HepG2 (cell line): ENCODE results near the gene ST13. TPM values are rescaled to one million over a fixed set of nuclear protein-coding genes. Genes with fewer than 3 reads are reported as not detected.

Source experiments
- AGO1 ChIP-seq: fragments of 200-400 bp; formaldehyde crosslinking; IDR thresholded peaks from 2 replicates; pipeline ENCODE4 v1.6.1; 2017; ENCODE audit warnings: mild to moderate bottlenecking, low read depth, low read length, moderate library complexity; ENCODE audit not compliant: poor library complexity, severe bottlenecking
- ARNT2 ChIP-seq: sonication (generic); formaldehyde crosslinking; IDR thresholded peaks from 2 replicates; pipeline ENCODE4 v1.8.0; 2022; ENCODE audit warnings: mild to moderate bottlenecking, low read depth, missing genetic modification reagents, moderate library complexity
- HDAC1 ChIP-seq: sonication (generic); formaldehyde crosslinking; IDR thresholded peaks from 2 replicates; pipeline ENCODE4 v1.5.1; 2020; ENCODE audit warnings: mild to moderate bottlenecking, missing genetic modification reagents
- KMT2B ChIP-seq: IDR thresholded peaks from 2 replicates; pipeline ENCODE4 v1.6.1; 2016; ENCODE audit warnings: missing genetic modification reagents, missing compliant biosample characterization
- PCBP1 ChIP-seq: fragments of 200-400 bp; formaldehyde crosslinking; IDR thresholded peaks from 2 replicates; pipeline ENCODE4 v1.6.1; 2017; ENCODE audit warnings: mild to moderate bottlenecking, low read depth, low read length, borderline replicate concordance
- RAD21 ChIP-seq: fragments of 450-650 bp; formaldehyde crosslinking; IDR thresholded peaks from 2 replicates; pipeline ENCODE4 v1.5.0; 2020; ENCODE audit warnings: mild to moderate bottlenecking
- SNAI1 ChIP-seq: sonication (generic); formaldehyde crosslinking; IDR thresholded peaks from 2 replicates; pipeline ENCODE4 v1.5.0; 2020; ENCODE audit warnings: mild to moderate bottlenecking, missing genetic modification reagents, borderline replicate concordance
- ZFY ChIP-seq: sonication (generic); formaldehyde crosslinking; IDR thresholded peaks from 2 replicates; pipeline ENCODE4 v1.4.0; 2020; ENCODE audit warnings: missing genetic modification reagents
- ZNF205 ChIP-seq: IDR thresholded peaks from 2 replicates; pipeline ENCODE4 v1.6.1; 2018; ENCODE audit warnings: missing biosample characterization, missing genetic modification reagents
- ZNF225 ChIP-seq: sonication (generic); formaldehyde crosslinking; IDR thresholded peaks from 2 replicates; pipeline ENCODE4 v1.4.0; 2020; ENCODE audit warnings: mild to moderate bottlenecking, missing genetic modification reagents
- ZNF333 ChIP-seq: sonication (generic); formaldehyde crosslinking; IDR thresholded peaks from 2 replicates; pipeline ENCODE4 v1.4.0; 2020; ENCODE audit warnings: mild to moderate bottlenecking, missing genetic modification reagents, borderline replicate concordance
- ZNF572 ChIP-seq: sonication (generic); formaldehyde crosslinking; IDR thresholded peaks from 2 replicates; pipeline ENCODE4 v1.5.1; 2020; ENCODE audit warnings: mild to moderate bottlenecking, missing genetic modification reagents
- ZNF720 ChIP-seq: sonication (generic); formaldehyde crosslinking; IDR thresholded peaks from 2 replicates; pipeline ENCODE4 v1.4.0; 2020; ENCODE audit warnings: missing genetic modification reagents
- ZNF878 ChIP-seq: sonication (generic); formaldehyde crosslinking; IDR thresholded peaks from 2 replicates; pipeline ENCODE4 v1.8.1; 2023; ENCODE audit warnings: mild to moderate bottlenecking, missing genetic modification reagents, moderate library complexity
- polyA plus RNA-seq, 8 experiments: library from polyadenylated mRNA; depleted of rRNA in 3 of 8; stranded (reverse) in 7 of 8; unstranded in 1 of 8; fragments of >200 nt; fragmentation: Illumina TruSeq in 4 of 8; extraction: Trizol in 4 of 8; gene quantifications; 2 replicates each; pipeline versions ENCODE4 v1.2.1 to v1.2.3, GENCODE V29; 2011 to 2016; ENCODE audit warnings: low read depth in 4 of 8, missing spikeins in 1 of 8, mixed read lengths in 1 of 8; ENCODE audit not compliant: insufficient read depth in 1 of 8
- total RNA-seq, 5 experiments: library from RNA; depleted of rRNA; stranded (reverse); fragments of >200 nt; fragmentation: Illumina TruSeq; extraction: Trizol; gene quantifications; 2 replicates each; pipeline ENCODE4 v1.2.3, GENCODE V29; 2016; ENCODE audit warnings: low read depth in 1 of 5
- TF ChIP-seq, protein P1 (sequence below): sonication (generic); formaldehyde crosslinking; IDR thresholded peaks from 2 replicates; pipeline ENCODE4 v1.8.0; 2023; ENCODE audit warnings: mild to moderate bottlenecking, missing genetic modification reagents
- TF ChIP-seq, protein P2 (sequence below): fragments of 450-650 bp; IDR thresholded peaks from 2 replicates; pipeline ENCODE4 v1.6.1; 2016
- TF ChIP-seq, protein P3 (sequence below): sonication (generic); formaldehyde crosslinking; IDR thresholded peaks from 2 replicates; pipeline ENCODE4 v1.5.0; 2020; ENCODE audit warnings: mild to moderate bottlenecking, missing genetic modification reagents, borderline replicate concordance
- TF ChIP-seq, protein P4 (sequence below): IDR thresholded peaks from 2 replicates; pipeline ENCODE4 v1.6.1; 2016; ENCODE audit warnings: mild to moderate bottlenecking
- TF ChIP-seq, protein P5 (sequence below): sonication (generic); formaldehyde crosslinking; IDR thresholded peaks from 2 replicates; pipeline ENCODE4 v1.4.0; 2020; ENCODE audit warnings: missing genetic modification reagents

Gene ST13
- total and polyA plus RNA-seq, 2 of the 13 experiments (the other 11 are each of a cell fraction or from before 2014, with no cell fraction given) = 110 to 274 TPM

DNA sequence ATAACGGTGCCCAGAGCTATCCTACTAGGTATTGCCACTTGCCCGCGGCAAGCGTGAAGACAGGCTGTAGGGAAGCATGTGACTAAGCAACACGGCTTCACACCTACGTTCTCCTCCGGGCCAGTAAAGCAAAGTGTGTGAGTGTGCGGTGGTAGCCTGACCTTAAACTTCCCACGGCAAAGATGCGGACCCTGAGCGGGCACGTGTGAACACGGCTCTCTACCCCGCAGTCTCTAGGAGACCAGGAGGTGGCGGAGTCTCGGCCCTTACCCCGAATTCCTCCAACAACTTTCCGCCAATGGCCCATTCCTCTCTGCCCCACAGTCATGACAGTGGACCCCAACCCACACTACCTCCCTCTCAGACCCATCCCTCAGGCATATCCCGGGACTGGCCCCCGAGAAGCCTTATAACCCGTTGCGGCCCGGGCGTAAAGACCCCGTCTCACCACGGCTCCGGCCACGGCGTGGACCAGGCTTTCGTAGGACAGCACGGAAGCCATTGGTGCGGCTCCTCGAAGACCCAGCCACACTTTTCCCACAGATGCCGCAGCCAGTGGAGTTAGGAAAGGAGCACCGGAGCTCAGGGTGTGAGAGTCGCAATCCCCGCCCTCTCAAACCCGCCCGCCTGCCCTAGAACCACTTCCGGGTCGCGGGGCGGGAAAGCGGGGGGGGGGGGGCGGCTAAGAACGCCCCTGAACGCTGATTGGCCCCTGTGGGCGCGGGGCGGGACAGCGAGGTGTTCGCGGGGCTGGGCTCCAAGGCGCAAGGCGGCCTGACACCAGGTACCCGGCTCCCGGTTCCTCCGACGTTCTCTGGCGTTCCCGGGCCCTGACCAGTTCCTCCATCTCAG is 37.5 kb downstream of the ST13 start, which contains the start of gene SLC25A17 (continued):
- TF ChIP-seq ZNF878 (CRISPR knock-in tag) (no peak), PCBP1 (peak; percentile 56; the same call in 1 of the 2 replicates), SNAI1 (CRISPR knock-in tag) (peak; percentile 44; the same call in 1 of the 2 replicates), ZNF720 (CRISPR knock-in tag) (no peak), AGO1 (peak; percentile 23), KMT2B (CRISPR knock-in tag) (peak; percentile 94), HDAC1 (CRISPR knock-in tag) (peak; percentile 73; the same call in 1 of the 2 replicates), ZNF225 (CRISPR knock-in tag) (peak; percentile 46), ZNF333 (CRISPR knock-in tag) (peak; percentile 79), ZNF572 (CRISPR knock-in tag) (peak; percentile 62; the same call in 1 of the 2 replicates), RAD21 (CRISPR knock-in tag) (peak; percentile 24; the same call in 1 of the 2 replicates), ARNT2 (CRISPR knock-in tag) (0 out of 2 replicates have a peak, but pooled peaks have one; percentile 38), ZFY (peak; percentile 65), ZNF205 (CRISPR knock-in tag) (no peak)
- TF ChIP-seq, protein P1, sequence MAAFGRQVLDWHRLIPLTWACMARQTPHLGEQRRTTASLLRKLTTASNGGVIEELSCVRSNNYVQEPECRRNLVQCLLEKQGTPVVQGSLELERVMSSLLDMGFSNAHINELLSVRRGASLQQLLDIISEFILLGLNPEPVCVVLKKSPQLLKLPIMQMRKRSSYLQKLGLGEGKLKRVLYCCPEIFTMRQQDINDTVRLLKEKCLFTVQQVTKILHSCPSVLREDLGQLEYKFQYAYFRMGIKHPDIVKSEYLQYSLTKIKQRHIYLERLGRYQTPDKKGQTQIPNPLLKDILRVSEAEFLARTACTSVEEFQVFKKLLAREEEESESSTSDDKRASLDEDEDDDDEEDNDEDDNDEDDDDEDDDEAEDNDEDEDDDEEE = peak; percentile 74; the same call in 1 of the 2 replicates
- TF ChIP-seq, protein P2, sequence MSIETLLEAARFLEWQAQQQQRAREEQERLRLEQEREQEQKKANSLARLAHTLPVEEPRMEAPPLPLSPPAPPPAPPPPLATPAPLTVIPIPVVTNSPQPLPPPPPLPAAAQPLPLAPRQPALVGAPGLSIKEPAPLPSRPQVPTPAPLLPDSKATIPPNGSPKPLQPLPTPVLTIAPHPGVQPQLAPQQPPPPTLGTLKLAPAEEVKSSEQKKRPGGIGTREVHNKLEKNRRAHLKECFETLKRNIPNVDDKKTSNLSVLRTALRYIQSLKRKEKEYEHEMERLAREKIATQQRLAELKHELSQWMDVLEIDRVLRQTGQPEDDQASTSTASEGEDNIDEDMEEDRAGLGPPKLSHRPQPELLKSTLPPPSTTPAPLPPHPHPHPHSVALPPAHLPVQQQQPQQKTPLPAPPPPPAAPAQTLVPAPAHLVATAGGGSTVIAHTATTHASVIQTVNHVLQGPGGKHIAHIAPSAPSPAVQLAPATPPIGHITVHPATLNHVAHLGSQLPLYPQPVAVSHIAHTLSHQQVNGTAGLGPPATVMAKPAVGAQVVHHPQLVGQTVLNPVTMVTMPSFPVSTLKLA = peak; percentile 47; the same call in 1 of the 2 replicates
- TF ChIP-seq, protein P3, sequence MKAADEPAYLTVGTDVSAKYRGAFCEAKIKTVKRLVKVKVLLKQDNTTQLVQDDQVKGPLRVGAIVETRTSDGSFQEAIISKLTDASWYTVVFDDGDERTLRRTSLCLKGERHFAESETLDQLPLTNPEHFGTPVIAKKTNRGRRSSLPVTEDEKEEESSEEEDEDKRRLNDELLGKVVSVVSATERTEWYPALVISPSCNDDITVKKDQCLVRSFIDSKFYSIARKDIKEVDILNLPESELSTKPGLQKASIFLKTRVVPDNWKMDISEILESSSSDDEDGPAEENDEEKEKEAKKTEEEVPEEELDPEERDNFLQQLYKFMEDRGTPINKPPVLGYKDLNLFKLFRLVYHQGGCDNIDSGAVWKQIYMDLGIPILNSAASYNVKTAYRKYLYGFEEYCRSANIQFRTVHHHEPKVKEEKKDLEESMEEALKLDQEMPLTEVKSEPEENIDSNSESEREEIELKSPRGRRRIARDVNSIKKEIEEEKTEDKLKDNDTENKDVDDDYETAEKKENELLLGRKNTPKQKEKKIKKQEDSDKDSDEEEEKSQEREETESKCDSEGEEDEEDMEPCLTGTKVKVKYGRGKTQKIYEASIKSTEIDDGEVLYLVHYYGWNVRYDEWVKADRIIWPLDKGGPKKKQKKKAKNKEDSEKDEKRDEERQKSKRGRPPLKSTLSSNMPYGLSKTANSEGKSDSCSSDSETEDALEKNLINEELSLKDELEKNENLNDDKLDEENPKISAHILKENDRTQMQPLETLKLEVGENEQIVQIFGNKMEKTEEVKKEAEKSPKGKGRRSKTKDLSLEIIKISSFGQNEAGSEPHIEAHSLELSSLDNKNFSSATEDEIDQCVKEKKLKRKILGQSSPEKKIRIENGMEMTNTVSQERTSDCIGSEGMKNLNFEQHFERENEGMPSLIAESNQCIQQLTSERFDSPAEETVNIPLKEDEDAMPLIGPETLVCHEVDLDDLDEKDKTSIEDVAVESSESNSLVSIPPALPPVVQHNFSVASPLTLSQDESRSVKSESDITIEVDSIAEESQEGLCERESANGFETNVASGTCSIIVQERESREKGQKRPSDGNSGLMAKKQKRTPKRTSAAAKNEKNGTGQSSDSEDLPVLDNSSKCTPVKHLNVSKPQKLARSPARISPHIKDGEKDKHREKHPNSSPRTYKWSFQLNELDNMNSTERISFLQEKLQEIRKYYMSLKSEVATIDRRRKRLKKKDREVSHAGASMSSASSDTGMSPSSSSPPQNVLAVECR (CRISPR knock-in tag) = peak; percentile 90
- TF ChIP-seq, protein P4, sequence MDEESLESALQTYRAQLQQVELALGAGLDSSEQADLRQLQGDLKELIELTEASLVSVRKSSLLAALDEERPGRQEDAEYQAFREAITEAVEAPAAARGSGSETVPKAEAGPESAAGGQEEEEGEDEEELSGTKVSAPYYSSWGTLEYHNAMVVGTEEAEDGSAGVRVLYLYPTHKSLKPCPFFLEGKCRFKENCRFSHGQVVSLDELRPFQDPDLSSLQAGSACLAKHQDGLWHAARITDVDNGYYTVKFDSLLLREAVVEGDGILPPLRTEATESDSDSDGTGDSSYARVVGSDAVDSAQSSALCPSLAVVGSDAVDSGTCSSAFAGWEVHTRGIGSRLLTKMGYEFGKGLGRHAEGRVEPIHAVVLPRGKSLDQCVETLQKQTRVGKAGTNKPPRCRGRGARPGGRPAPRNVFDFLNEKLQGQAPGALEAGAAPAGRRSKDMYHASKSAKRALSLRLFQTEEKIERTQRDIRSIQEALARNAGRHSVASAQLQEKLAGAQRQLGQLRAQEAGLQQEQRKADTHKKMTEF (CRISPR knock-in tag) = peak; percentile 62
- TF ChIP-seq, protein P5, sequence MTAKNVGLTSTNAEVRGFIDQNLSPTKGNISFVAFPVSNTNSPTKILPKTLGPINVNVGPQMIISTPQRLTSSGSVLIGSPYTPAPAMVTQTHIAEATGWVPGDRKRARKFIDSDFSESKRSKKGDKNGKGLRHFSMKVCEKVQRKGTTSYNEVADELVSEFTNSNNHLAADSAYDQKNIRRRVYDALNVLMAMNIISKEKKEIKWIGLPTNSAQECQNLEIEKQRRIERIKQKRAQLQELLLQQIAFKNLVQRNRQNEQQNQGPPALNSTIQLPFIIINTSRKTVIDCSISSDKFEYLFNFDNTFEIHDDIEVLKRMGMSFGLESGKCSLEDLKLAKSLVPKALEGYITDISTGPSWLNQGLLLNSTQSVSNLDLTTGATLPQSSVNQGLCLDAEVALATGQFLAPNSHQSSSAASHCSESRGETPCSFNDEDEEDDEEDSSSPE (CRISPR knock-in tag) = peak; percentile 86
